Measurements from ENCODE around the gene IL20RB.

Gene IL20RB

DNA sequence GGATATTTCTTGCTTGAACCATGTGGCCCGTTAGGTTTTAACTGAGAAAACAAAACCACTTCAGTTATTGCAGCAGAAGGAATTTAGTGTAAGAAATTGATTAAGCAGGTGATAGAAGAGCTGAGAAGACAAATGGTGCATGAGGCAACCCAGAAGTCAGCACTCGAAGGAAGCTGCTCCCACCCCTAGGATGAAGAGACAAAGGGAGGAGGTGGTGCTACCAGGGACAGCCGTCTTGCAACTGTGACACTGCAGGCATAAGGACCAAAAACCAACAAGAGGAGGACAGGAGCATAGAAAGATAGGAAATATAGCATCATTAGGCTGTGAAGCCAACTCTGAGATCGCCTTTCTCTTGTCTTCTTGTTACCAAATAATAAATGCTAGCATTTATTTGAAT is 89.0 kb downstream of the IL20RB start:
- no peak for DNase-seq
- Histone ChIP-seq H3K4me3 (ENCODE audit: low read depth, low read length) (no peak overlapping the region), H3K27ac (no peak overlapping the region), H3K27me3 (replicated peaks) (no peaks in the 10 kb centered on the region), H3K36me3 (replicated peaks) (no peaks in the 10 kb centered on the region)
- TF ChIP-seq, protein P1, sequence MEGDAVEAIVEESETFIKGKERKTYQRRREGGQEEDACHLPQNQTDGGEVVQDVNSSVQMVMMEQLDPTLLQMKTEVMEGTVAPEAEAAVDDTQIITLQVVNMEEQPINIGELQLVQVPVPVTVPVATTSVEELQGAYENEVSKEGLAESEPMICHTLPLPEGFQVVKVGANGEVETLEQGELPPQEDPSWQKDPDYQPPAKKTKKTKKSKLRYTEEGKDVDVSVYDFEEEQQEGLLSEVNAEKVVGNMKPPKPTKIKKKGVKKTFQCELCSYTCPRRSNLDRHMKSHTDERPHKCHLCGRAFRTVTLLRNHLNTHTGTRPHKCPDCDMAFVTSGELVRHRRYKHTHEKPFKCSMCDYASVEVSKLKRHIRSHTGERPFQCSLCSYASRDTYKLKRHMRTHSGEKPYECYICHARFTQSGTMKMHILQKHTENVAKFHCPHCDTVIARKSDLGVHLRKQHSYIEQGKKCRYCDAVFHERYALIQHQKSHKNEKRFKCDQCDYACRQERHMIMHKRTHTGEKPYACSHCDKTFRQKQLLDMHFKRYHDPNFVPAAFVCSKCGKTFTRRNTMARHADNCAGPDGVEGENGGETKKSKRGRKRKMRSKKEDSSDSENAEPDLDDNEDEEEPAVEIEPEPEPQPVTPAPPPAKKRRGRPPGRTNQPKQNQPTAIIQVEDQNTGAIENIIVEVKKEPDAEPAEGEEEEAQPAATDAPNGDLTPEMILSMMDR (IDR thresholded peaks at IDR 0.05; ENCODE audit: low read depth, low read length, missing control alignments) = no peak
- in situ Hi-C loops (cut with HindIII; ENCODE audit: low pct_ligation_motif_present, low sequenced_read_pairs) = no loop called here

DNA sequence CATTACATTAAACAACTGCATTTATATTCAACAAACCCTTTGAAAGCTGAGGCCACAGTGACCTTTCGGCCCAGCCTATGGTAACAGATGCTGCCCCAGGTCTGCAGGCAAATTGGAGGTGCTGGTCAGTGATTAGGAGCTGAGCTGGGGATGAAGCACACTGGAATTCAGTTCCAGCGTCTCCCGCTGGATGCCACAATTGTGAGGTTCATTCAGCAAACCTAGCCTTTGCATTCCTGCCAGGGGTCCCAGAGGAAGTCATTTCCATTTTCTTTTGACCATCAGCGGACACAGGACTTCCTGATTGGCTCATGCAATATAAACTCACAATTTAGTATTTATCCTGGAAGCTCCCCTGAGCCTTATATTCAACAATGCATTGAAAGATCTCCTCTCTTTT is 89.5 kb downstream of the IL20RB start:
- DNase-seq = no peak
- in situ Hi-C loops (cut with HindIII; ENCODE audit: low pct_ligation_motif_present, low sequenced_read_pairs) = no loop called here

DNA sequence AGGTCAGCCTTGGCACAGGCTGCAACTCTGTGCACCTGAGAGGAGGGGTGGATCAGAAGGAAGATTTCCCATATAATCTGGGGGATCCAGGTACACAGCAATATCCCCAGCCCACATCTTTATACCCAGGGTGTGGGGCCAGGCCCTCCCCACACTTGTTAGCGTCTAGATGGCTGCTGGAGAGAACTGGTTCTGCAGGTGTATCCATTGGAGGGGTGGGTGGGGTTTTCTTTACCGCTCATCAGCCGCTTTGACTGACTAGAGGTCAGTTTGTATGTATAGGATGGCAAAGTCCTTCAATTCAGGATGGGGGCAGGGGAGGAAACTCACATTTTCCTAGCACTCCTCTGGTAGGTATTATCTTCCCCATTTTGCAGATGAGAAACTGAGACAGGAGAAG is 92.5 kb downstream of the IL20RB start:
- DNase-seq = no peak
- Histone ChIP-seq H3K4me3 (ENCODE audit: low read depth, low read length) (no peak overlapping the region), H3K27me3 (replicated peaks) (no peaks in the 10 kb centered on the region), H3K27ac (no peak overlapping the region), H3K36me3 (replicated peaks) (no peaks in the 10 kb centered on the region)
- in situ Hi-C loops (cut with HindIII; ENCODE audit: low pct_ligation_motif_present, low sequenced_read_pairs) = no loop called here
- TF ChIP-seq, protein P1 (IDR thresholded peaks at IDR 0.05; ENCODE audit: low read depth, low read length, missing control alignments) = no peak

More for the DNA sequence above, 89.5 kb downstream of the IL20RB start:
- no peaks in the 10 kb centered on the region for H3K36me3 ChIP-seq (replicated peaks)
- H3K27me3 ChIP-seq (replicated peaks) = no peaks in the 10 kb centered on the region
- H3K27ac ChIP-seq = no peak overlapping the region
- H3K4me3 ChIP-seq (ENCODE audit: low read depth, low read length) = no peak overlapping the region
- TF ChIP-seq, protein P1 (IDR thresholded peaks at IDR 0.05; ENCODE audit: low read depth, low read length, missing control alignments) = no peak

DNA sequence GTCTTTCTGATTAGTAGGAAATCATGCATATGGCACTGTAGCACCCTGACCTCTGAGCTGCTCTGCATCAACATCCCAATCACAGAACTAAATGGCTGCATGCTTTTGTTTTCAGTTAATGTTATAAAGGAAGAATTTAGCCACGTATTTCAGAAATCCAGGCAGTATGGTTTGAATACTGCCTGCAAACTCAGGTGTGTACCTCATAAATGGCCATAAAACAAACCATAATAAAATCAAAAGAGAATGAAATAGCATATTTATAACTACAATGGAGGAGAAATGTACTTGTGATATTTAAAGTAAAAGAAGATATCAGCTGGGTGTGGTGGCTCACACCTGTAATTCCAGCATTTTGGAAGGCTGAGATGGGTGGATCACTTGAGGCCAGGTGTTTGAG is 94.5 kb downstream of the IL20RB start:
- no peak overlapping the region for H3K4me3 ChIP-seq (ENCODE audit: low read depth, low read length)
- in situ Hi-C loops (cut with HindIII; ENCODE audit: low pct_ligation_motif_present, low sequenced_read_pairs) = no loop called here
- no peak overlapping the region for H3K27ac ChIP-seq
- DNase-seq = no peak
- H3K36me3 ChIP-seq (replicated peaks) = no peaks in the 10 kb centered on the region
- TF ChIP-seq, protein P1 (IDR thresholded peaks at IDR 0.05; ENCODE audit: low read depth, low read length, missing control alignments) = no peak
- H3K27me3 ChIP-seq (replicated peaks) = no peaks in the 10 kb centered on the region

All from brain microvascular endothelial cell (primary cell).